Measurements from ENCODE around the gene SGTA.

SGTA gene

DNA sequence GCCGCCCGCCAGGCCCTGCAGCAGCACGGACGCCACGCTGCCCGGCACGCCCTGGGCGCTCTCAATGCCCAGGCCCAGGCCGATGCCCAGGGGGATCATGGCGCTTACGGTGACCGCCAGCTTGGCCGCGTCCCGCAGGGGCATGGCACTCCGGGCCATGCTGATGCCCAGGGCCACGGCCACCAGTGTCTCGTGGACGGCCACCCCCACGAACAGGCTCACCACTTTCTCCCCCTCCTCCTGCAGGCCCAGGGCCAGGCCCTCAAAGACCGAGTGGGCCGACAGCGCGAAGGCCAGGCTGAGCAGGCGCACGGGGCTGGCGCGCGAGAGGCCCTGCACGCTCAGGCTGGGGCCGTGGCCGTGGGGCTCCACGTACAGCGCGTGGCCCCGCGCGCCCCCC is 50.2 kb downstream of the SGTA start:
- H3K9me3 ChIP-seq (ENCODE audit: control insufficient read depth, insufficient read depth, low read depth, low read length) = no peaks in the 10 kb centered on the region
- peaks cover 0 to 51% of the 10 kb centered on the region in 2 experiments; a peak in 2 of 3 replicates for H3K36me3 ChIP-seq (ENCODE audit: control insufficient read depth in 2 of 2, insufficient read depth in 1 of 2, low read length in 2 of 2)
- ChIA-PET POLR2A (no interaction called here), CTCF (no interaction called here)
- no peak overlapping the region for H3K27ac ChIP-seq (ENCODE audit: extremely low read depth, low read depth, low read length)
- TF ChIP-seq SALL2 (tag by site-specific recombination; IDR thresholded peaks at IDR 0.05; ENCODE audit: borderline replicate concordance) = no peak
- no peak for TF ChIP-seq ZNF148 (tag by site-specific recombination; IDR thresholded peaks at IDR 0.05; ENCODE audit: borderline replicate concordance)
- TF ChIP-seq ZNF140 (tag by site-specific recombination; IDR thresholded peaks at IDR 0.05) = no peak
- TF ChIP-seq ZNF677 (tag by site-specific recombination; IDR thresholded peaks at IDR 0.05) = no peak
- no peak for TF ChIP-seq KLF8 (tag by site-specific recombination; IDR thresholded peaks at IDR 0.05)
- TF ChIP-seq, protein P1, sequence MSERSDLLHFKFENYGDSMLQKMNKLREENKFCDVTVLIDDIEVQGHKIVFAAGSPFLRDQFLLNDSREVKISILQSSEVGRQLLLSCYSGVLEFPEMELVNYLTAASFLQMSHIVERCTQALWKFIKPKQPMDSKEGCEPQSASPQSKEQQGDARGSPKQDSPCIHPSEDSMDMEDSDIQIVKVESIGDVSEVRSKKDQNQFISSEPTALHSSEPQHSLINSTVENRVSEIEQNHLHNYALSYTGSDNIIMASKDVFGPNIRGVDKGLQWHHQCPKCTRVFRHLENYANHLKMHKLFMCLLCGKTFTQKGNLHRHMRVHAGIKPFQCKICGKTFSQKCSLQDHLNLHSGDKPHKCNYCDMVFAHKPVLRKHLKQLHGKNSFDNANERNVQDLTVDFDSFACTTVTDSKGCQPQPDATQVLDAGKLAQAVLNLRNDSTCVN (tag by site-specific recombination; optimal IDR thresholded peaks at IDR 0.05) = no peak
- TF ChIP-seq MEIS1 (CRISPR knock-in tag; IDR thresholded peaks at IDR 0.05; ENCODE audit: borderline replicate concordance) = no peak
- no peak for TF ChIP-seq ZNF585B (tag by site-specific recombination; IDR thresholded peaks at IDR 0.05)
- TF ChIP-seq ZNF843 (tag by site-specific recombination; IDR thresholded peaks at IDR 0.05) = no peak
- no peak for TF ChIP-seq ZNF10 (tag by site-specific recombination; IDR thresholded peaks at IDR 0.05)
- TF ChIP-seq ZNF16 (tag by site-specific recombination; IDR thresholded peaks at IDR 0.05; ENCODE audit: low read depth) = no peak
- no peak for TF ChIP-seq GFI1B (tag by site-specific recombination; IDR thresholded peaks at IDR 0.05)
- no peak for TF ChIP-seq ZNF335 (tag by site-specific recombination; conservative IDR thresholded peaks at IDR 0.05)
- TF ChIP-seq FEZF1 (tag by site-specific recombination; IDR thresholded peaks at IDR 0.05) = no peak
- TF ChIP-seq ZNF548 (tag by site-specific recombination; IDR thresholded peaks at IDR 0.05) = no peak
- TF ChIP-seq, protein P2, sequence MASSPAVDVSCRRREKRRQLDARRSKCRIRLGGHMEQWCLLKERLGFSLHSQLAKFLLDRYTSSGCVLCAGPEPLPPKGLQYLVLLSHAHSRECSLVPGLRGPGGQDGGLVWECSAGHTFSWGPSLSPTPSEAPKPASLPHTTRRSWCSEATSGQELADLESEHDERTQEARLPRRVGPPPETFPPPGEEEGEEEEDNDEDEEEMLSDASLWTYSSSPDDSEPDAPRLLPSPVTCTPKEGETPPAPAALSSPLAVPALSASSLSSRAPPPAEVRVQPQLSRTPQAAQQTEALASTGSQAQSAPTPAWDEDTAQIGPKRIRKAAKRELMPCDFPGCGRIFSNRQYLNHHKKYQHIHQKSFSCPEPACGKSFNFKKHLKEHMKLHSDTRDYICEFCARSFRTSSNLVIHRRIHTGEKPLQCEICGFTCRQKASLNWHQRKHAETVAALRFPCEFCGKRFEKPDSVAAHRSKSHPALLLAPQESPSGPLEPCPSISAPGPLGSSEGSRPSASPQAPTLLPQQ (tag by site-specific recombination; IDR thresholded peaks at IDR 0.05) = no peak
- no peak for TF ChIP-seq SCRT1 (tag by site-specific recombination; IDR thresholded peaks at IDR 0.05; ENCODE audit: borderline replicate concordance)
- no peak overlapping the region for H3K4me3 ChIP-seq (ENCODE audit: low read depth, low read length)
- H3K4me1 ChIP-seq (ENCODE audit: control insufficient read depth, insufficient read depth, low read length) = no peaks in the 10 kb centered on the region

DNA sequence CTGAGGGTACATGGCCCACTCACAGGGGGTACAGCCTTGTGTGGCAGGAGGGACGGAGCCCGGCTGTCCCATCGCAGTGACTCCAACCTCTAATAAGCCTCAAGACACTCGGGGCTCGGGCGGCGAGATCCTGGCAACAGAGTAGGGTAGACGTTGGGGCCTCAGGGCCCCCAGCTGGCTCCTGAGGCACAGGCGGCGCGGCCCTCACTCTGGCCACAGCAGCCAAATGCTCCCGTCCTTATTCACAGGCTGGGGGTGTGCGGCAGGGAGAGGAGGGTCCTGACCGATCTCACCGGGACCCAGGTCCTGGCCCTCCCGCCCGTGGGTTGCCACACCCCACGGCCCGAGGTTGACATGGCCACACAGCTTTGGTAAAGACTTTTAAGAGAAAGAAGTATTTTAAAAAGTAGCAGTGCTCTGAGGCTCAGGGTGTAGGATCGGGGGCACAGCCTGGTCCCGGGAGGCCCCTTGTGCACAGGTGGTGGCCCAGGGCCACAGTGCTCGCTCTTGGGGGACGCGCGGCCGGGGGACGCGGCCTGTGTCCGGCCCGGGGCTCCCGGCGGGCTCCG is 50.8 kb downstream of the SGTA start:
- POLR2A ChIA-PET = no interaction called here
- Histone ChIP-seq H3K4me1 (ENCODE audit: control insufficient read depth, insufficient read depth, low read length) (no peaks in the 10 kb centered on the region), H3K36me3 (ENCODE audit: control insufficient read depth in 2 of 2, insufficient read depth in 1 of 2, low read length in 2 of 2) (peaks cover 0 to 48% of the 10 kb centered on the region in 2 experiments; a peak in 2 of 3 replicates), H3K27ac (ENCODE audit: extremely low read depth, low read depth, low read length) (no peak overlapping the region), H3K4me3 (ENCODE audit: low read depth, low read length) (no peak overlapping the region), H3K9me3 (ENCODE audit: control insufficient read depth, insufficient read depth, low read depth, low read length) (no peaks in the 10 kb centered on the region)
- no peak for TF ChIP-seq ZNF146 (tag by site-specific recombination; IDR thresholded peaks at IDR 0.05)
- TF ChIP-seq ZNF335 (tag by site-specific recombination; conservative IDR thresholded peaks at IDR 0.05) = no peak
- TF ChIP-seq MEIS1 (CRISPR knock-in tag; IDR thresholded peaks at IDR 0.05; ENCODE audit: borderline replicate concordance) = no peak
- no peak for TF ChIP-seq ZNF157 (tag by site-specific recombination; IDR thresholded peaks at IDR 0.05)
- CTCF ChIA-PET = no interaction called here
